ENCODE data around the gene NSUN2.

Gene NSUN2

GRCh38 chr5:6583049-6583880 is 49.6 kb downstream of the NSUN2 start:
- CTCF ChIA-PET = interaction anchor here (0.6 kb wide), 1 partner anchor 163 kb away, joined by 3 read pairs; no protein-coding TSS in a partner anchor
- Histone ChIP-seq H3K4me1 (ENCODE audit: control insufficient read depth, insufficient read depth, low read length) (no peaks in the 10 kb centered on the region), H3K27ac (ENCODE audit: extremely low read depth, low read depth, low read length) (no peak overlapping the region), H3K36me3 (ENCODE audit: control insufficient read depth in 2 of 2, insufficient read depth in 1 of 2, low read length in 2 of 2) (no peaks in the 10 kb centered on the region), H3K4me3 (ENCODE audit: low read depth, low read length) (no peak overlapping the region), H3K9me3 (ENCODE audit: control insufficient read depth, insufficient read depth, low read depth, low read length) (no peaks in the 10 kb centered on the region)
- POLR2A ChIA-PET = no interaction called here
- TF ChIP-seq ZNF302 (tag by site-specific recombination; IDR thresholded peaks at IDR 0.05; ENCODE audit: low read depth) (no peak), YY2 (tag by site-specific recombination; IDR thresholded peaks at IDR 0.05) (no peak), ZNF169 (tag by site-specific recombination; IDR thresholded peaks at IDR 0.05) (no peak), ZNF777 (tag by site-specific recombination; IDR thresholded peaks at IDR 0.05; ENCODE audit: borderline replicate concordance) (no peak), ZNF426 (tag by site-specific recombination; IDR thresholded peaks at IDR 0.05) (no peak), ZNF37A (tag by site-specific recombination; IDR thresholded peaks at IDR 0.05) (no peak), ZSCAN5A (tag by site-specific recombination; IDR thresholded peaks at IDR 0.05) (no peak), ZNF555 (tag by site-specific recombination; conservative IDR thresholded peaks at IDR 0.05) (no peak), ZNF132 (tag by site-specific recombination; IDR thresholded peaks at IDR 0.05; ENCODE audit: borderline replicate concordance) (no peak), ZNF140 (tag by site-specific recombination; IDR thresholded peaks at IDR 0.05) (no peak), ZNF626 (tag by site-specific recombination; IDR thresholded peaks at IDR 0.05) (no peak), ZNF398 (tag by site-specific recombination; IDR thresholded peaks at IDR 0.05) (no peak), KLF9 (tag by site-specific recombination; IDR thresholded peaks at IDR 0.05; ENCODE audit: low read depth) (no peak), ZNF10 (tag by site-specific recombination; IDR thresholded peaks at IDR 0.05) (no peak), ZNF248 (tag by site-specific recombination; IDR thresholded peaks at IDR 0.05) (no peak), ZNF707 (tag by site-specific recombination; IDR thresholded peaks at IDR 0.05) (no peak)
- TF ChIP-seq, protein P1, sequence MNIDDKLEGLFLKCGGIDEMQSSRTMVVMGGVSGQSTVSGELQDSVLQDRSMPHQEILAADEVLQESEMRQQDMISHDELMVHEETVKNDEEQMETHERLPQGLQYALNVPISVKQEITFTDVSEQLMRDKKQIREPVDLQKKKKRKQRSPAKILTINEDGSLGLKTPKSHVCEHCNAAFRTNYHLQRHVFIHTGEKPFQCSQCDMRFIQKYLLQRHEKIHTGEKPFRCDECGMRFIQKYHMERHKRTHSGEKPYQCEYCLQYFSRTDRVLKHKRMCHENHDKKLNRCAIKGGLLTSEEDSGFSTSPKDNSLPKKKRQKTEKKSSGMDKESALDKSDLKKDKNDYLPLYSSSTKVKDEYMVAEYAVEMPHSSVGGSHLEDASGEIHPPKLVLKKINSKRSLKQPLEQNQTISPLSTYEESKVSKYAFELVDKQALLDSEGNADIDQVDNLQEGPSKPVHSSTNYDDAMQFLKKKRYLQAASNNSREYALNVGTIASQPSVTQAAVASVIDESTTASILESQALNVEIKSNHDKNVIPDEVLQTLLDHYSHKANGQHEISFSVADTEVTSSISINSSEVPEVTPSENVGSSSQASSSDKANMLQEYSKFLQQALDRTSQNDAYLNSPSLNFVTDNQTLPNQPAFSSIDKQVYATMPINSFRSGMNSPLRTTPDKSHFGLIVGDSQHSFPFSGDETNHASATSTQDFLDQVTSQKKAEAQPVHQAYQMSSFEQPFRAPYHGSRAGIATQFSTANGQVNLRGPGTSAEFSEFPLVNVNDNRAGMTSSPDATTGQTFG (tag by site-specific recombination; IDR thresholded peaks at IDR 0.05; ENCODE audit: borderline replicate concordance) = no peak

- H3K36me3 ChIP-seq (ENCODE audit: control insufficient read depth in 2 of 2, insufficient read depth in 1 of 2, low read length in 2 of 2) = no peaks in the 10 kb centered on the region
- H3K27ac ChIP-seq (ENCODE audit: extremely low read depth, low read depth, low read length) = no peak overlapping the region
- H3K4me3 ChIP-seq (ENCODE audit: low read depth, low read length) = no peak overlapping the region
- no peaks in the 10 kb centered on the region for H3K9me3 ChIP-seq (ENCODE audit: control insufficient read depth, insufficient read depth, low read depth, low read length)
- H3K4me1 ChIP-seq (ENCODE audit: control insufficient read depth, insufficient read depth, low read length) = no peaks in the 10 kb centered on the region
- ChIA-PET POLR2A (no interaction called here), CTCF (interaction anchor here (0.6 kb wide), 1 partner anchor 164 kb away, joined by 3 read pairs; no protein-coding TSS in a partner anchor)
- TF ChIP-seq ZNF777 (tag by site-specific recombination; IDR thresholded peaks at IDR 0.05; ENCODE audit: borderline replicate concordance) = no peak
These were observed 50.3 kb downstream of the NSUN2 start for GRCh38 chr5:6582507-6583048.
